Liver (tissue), 9 donors: ENCODE results near the gene TOMM70. TPM values are rescaled to one million over a fixed set of nuclear protein-coding genes. Genes with fewer than 3 reads are reported as not detected.

Source experiments
- DNase-seq: peaks from one replicate; pipeline ENCODE4 v3.0.0-alpha.2; 2017; ENCODE audit warnings: low spot score
- H3K27ac ChIP-seq, 2 donors: one replicate each; pipeline ENCODE4 v1.7.0; 2013; ENCODE audit warnings: inconsistent platforms in 2 of 2, low read length in 2 of 2, control low read depth in 1 of 2, low read depth in 1 of 2, mild to moderate bottlenecking in 1 of 2
- H3K27me3 ChIP-seq, 4 donors: one replicate each; pipeline versions ENCODE4 v1.6.1 to v1.7.0; 2013; ENCODE audit warnings: low read length in 3 of 4, inconsistent platforms in 1 of 4, mild to moderate bottlenecking in 1 of 4, moderate library complexity in 1 of 4; ENCODE audit not compliant: control insufficient read depth in 4 of 4, insufficient read depth in 4 of 4
- H3K36me3 ChIP-seq, 4 donors: one replicate each; pipeline versions ENCODE4 v1.6.1 to v1.7.0; 2013; ENCODE audit warnings: low read length in 3 of 4, mild to moderate bottlenecking in 3 of 4, low read depth in 1 of 4, moderate library complexity in 1 of 4; ENCODE audit not compliant: control insufficient read depth in 4 of 4, insufficient read depth in 3 of 4
- H3K4me1 ChIP-seq, 4 donors: one replicate each; pipeline versions ENCODE4 v1.6.1 to v1.7.0; 2013; ENCODE audit warnings: low read length in 3 of 4, mild to moderate bottlenecking in 3 of 4, moderate library complexity in 1 of 4; ENCODE audit not compliant: control insufficient read depth in 4 of 4, insufficient read depth in 4 of 4
- H3K4me3 ChIP-seq, 3 donors: one replicate each; pipeline versions ENCODE4 v1.6.1 to v1.7.0; 2013; ENCODE audit warnings: low read length in 3 of 3, control low read depth in 1 of 3, low read depth in 1 of 3, mild to moderate bottlenecking in 1 of 3
- H3K9ac ChIP-seq, 2 donors: one replicate each; pipeline ENCODE4 v1.7.0; 2013; ENCODE audit warnings: low read length in 2 of 2, mild to moderate bottlenecking in 2 of 2, moderate library complexity in 2 of 2, control low read depth in 1 of 2, low read depth in 1 of 2
- H3K9me3 ChIP-seq, 4 donors: one replicate each; pipeline versions ENCODE4 v1.6.1 to v1.7.0; 2013; ENCODE audit warnings: low read length in 3 of 4; ENCODE audit not compliant: control insufficient read depth in 4 of 4
- ATF3 ChIP-seq: IDR thresholded peaks from 2 replicates; pipeline ENCODE4 v1.6.1; 2016; ENCODE audit warnings: antibody characterized with exemption
- EGR1 ChIP-seq, 2 donors: IDR thresholded peaks; 2 replicates each; pipeline ENCODE4 v1.6.1; 2016 to 2018; ENCODE audit warnings: antibody characterized with exemption in 2 of 2, low read depth in 2 of 2
- FOXA1 ChIP-seq: IDR thresholded peaks from 2 replicates; pipeline ENCODE4 v1.6.1; 2016; ENCODE audit warnings: antibody characterized with exemption
- FOXA2 ChIP-seq: IDR thresholded peaks from 2 replicates; pipeline ENCODE4 v1.6.1; 2016; ENCODE audit warnings: antibody characterized with exemption
- GABPA ChIP-seq, 2 donors: IDR thresholded peaks in 1 of 2; conservative IDR thresholded peaks in 1 of 2; 2 replicates each; pipeline ENCODE4 v1.6.1; 2016; ENCODE audit warnings: antibody characterized with exemption in 2 of 2, mild to moderate bottlenecking in 1 of 2, moderate library complexity in 1 of 2
- HNF4A ChIP-seq, 2 donors: conservative IDR thresholded peaks; 2 replicates each; pipeline ENCODE4 v1.6.1; 2016; ENCODE audit warnings: antibody characterized with exemption in 2 of 2, mild to moderate bottlenecking in 2 of 2
- HNF4G ChIP-seq: IDR thresholded peaks from 2 replicates; pipeline ENCODE4 v1.6.1; 2016; ENCODE audit warnings: antibody characterized with exemption
- JUND ChIP-seq, 2 donors: IDR thresholded peaks; 2 replicates each; pipeline ENCODE4 v1.6.1; 2016; ENCODE audit warnings: antibody characterized with exemption in 2 of 2
- NR2F2 ChIP-seq: IDR thresholded peaks from 2 replicates; pipeline ENCODE4 v1.6.1; 2016; ENCODE audit warnings: antibody characterized with exemption
- RAD21 ChIP-seq, 2 donors: IDR thresholded peaks; 2 replicates each; pipeline ENCODE4 v1.6.1; 2016; ENCODE audit warnings: antibody characterized with exemption in 2 of 2, mild to moderate bottlenecking in 2 of 2
- REST ChIP-seq: IDR thresholded peaks from 2 replicates; pipeline ENCODE4 v1.6.1; 2016; ENCODE audit warnings: antibody characterized with exemption, mild to moderate bottlenecking
- RXRA ChIP-seq, 2 donors: IDR thresholded peaks; 2 replicates each; pipeline ENCODE4 v1.6.1; 2017 to 2018; ENCODE audit warnings: antibody characterized with exemption in 2 of 2, mild to moderate bottlenecking in 1 of 2
- SP1 ChIP-seq: IDR thresholded peaks from 2 replicates; pipeline ENCODE4 v1.6.1; 2018; ENCODE audit warnings: antibody characterized with exemption, mild to moderate bottlenecking
- TAF1 ChIP-seq: conservative IDR thresholded peaks from 2 replicates; pipeline ENCODE4 v1.6.1; 2016; ENCODE audit warnings: antibody characterized with exemption, mild to moderate bottlenecking
- YY1 ChIP-seq: IDR thresholded peaks from 2 replicates; pipeline ENCODE4 v1.6.1; 2016; ENCODE audit warnings: antibody characterized with exemption, mild to moderate bottlenecking
- ZBTB33 ChIP-seq: IDR thresholded peaks from 2 replicates; pipeline ENCODE4 v1.6.1; 2016; ENCODE audit warnings: antibody characterized with exemption
- WGBS: extraction: QIAGEN DNeasy Blood & Tissue Kit; methylation state at CpG from one replicate; pipeline ENCODE4 v1.1.7; 2013; 5-methylcytosine and 5-hydroxymethylcytosine counted together
- polyA plus RNA-seq, 2 donors: library from polyadenylated mRNA; stranded (reverse) in 1 of 2; unstranded in 1 of 2; fragments of 200-250 nt in 1 of 2; fragments of >200 nt in 1 of 2; fragmentation: Nextera tagmentation in 1 of 2; extraction: Ambion mirVana in 1 of 2; gene quantifications; one replicate each; pipeline versions ENCODE4 v1.2.1 to v1.2.3, GENCODE V29; 2013 to 2015
- total RNA-seq, 2 donors: library from RNA; depleted of rRNA; stranded (reverse); fragments of >200 nt; gene quantifications; one replicate each; pipeline ENCODE4 v1.2.3, GENCODE V29; 2014
- donor health status: healthy.
- donor health status: healthy.
- donor health status: healthy.
- donor health status: healthy.
- donor health status: healthy.

Gene TOMM70
- total and polyA plus RNA-seq, 4 donors, result 16.7 to 55.8 (median 32.6) TPM

GRCh38 chr3:100416863-100417262 lies 16.0 kb upstream of the TOMM70 start:
- Histone ChIP-seq H3K27ac (no peak overlapping the region), H3K4me3 (no peak overlapping the region), H3K4me1 (no peaks in the 10 kb centered on the region), H3K9me3 (no peaks in the 10 kb centered on the region), H3K36me3 (peaks cover 0 to 3% (median 0%) of the 10 kb centered on the region in 4 donors), H3K27me3 (no peaks in the 10 kb centered on the region), H3K9ac (no peak overlapping the region)
- DNase-seq, result no peak
- 74% methylated on average over 1 of the region's 1 CpG for WGBS
- TF ChIP-seq NR2F2 (no peak), SP1 (no peak), JUND (IDR thresholded peaks at IDR 0.05) (no peak), HNF4A (conservative IDR thresholded peaks at IDR 0.05) (no peak), YY1 (no peak), FOXA2 (no peak), FOXA1 (no peak), EGR1 (IDR thresholded peaks at IDR 0.05; ENCODE audit: low read depth in 2 of 2) (no peak), REST (no peak), ATF3 (no peak), ZBTB33 (no peak)

- Histone ChIP-seq H3K36me3 (peaks cover 0 to 3% (median 2%) of the 10 kb centered on the region in 4 donors), H3K9me3 (peaks cover 0 to 1% (median 0%) of the 10 kb centered on the region in 4 donors), H3K4me3 (no peak overlapping the region), H3K9ac (no peak overlapping the region), H3K4me1 (peaks cover 0 to 1% (median 0%) of the 10 kb centered on the region in 4 donors), H3K27ac (no peak overlapping the region), H3K27me3 (no peaks in the 10 kb centered on the region)
- no peak for TF ChIP-seq NR2F2
- TF ChIP-seq TAF1, result no peak
- TF ChIP-seq ATF3, result no peak
- TF ChIP-seq RAD21 (IDR thresholded peaks at IDR 0.05), result no peak
- no peak for TF ChIP-seq YY1
- TF ChIP-seq FOXA1, result no peak
- TF ChIP-seq ZBTB33, result no peak
- TF ChIP-seq GABPA (IDR thresholded peaks at IDR 0.05 in 1 of 2, conservative IDR thresholded peaks at IDR 0.05 in 1 of 2), result no peak
- TF ChIP-seq RXRA (IDR thresholded peaks at IDR 0.05), result no peak
- TF ChIP-seq EGR1 (IDR thresholded peaks at IDR 0.05; ENCODE audit: low read depth in 2 of 2), result no peak
- no peak for TF ChIP-seq HNF4G
- no peak for DNase-seq
These were observed 15.3 kb upstream of the TOMM70 start for GRCh38 chr3:100416176-100416575.
